Urothelium cell line (cell line): ENCODE data around the gene CRYBA4.

Experiments used
- DNase-seq: peaks from one replicate; pipeline ENCODE4 v3.0.0; 2011; ENCODE audit warnings: low spot score, mixed read lengths
- FAIRE-seq: peaks from 2 replicates; lab custom pipeline; 2011; peaks lifted over from hg19 to GRCh38; lab: Jason Lieb, UNC

Gene CRYBA4

DNA sequence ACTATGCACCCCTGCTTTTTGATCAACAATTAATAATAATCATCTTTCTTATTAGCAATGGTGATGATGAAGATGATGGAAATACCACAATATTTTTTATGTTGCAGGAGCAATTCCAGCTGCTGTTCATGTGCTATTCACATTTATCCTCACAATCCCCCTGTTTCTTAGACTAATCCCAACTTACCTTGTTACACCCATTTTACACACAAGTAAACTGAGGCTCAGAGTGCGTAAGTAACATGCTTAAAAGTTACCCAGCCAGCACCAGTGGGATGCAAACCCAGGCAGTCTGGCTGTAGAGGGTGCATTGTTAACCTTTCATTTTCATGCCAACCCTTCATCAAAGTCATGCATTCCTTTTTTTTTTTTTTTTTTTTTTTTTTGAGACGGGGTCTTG lies 1.6 kb upstream of the CRYBA4 start:
- DNase-seq (no peak), FAIRE-seq (no peak)

GRCh38 chr22:26623984-26624383 lies 2.2 kb downstream of the CRYBA4 start:
- DNase-seq (no peak), FAIRE-seq (no peak)

DNA sequence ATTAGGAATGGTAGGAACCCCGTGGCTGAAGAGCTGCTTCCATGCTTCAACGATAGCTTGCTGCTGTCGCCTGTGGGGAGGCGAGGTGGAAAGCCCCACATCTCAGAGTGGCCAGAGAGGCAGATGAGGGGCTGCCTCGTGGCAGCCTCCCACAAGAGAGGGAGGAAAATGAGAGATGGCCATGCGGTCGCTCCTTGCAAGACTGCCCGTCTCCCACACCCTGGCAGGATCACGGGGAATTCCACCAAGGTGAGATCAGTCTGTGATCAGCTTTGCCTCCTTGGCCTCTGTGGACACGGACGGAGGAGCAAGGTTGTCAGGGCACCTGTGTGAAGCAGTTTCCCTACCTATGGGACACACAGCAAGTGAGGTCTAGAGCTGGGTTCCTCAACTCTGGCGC lies 3.0 kb downstream of the CRYBA4 start:
- no peak for FAIRE-seq
- no peak for DNase-seq

DNA sequence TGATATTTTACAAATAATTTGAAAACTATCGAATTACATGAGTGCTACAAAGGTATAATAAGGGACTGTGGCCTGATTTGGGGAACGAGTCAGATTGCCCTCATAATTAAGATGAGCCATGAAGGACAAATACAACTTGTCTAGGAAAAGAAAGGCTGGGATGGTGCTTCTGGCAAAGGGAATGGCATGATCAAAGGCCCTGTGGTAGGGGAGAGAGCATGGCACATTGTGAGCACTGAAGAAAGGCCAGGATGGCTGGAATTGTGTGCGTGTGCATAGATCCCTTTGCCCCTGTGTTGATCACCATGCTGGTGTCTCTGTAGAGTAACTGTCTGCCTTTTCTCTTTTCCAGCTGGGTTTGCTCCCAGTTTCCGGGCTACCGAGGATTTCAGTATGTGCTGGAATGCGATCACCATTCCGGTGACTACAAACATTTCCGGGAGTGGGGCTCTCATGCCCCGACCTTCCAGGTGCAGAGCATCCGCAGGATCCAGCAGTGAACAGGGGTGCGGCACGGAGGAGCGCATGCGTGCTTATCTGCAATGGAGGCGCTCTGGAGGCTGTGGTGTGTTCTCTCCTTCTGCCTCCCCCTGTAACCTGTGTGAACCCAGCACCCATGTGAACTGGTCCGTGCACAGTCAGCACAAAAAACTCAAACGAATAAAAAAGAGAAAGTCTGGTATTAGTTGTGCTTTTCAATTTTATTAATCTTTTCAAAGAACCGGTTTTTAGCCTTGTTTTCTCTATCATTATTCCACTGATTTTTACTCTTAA lies 8.4 kb downstream of the CRYBA4 start:
- FAIRE-seq, result peak; percentile 69
- DNase-seq, result no peak

GRCh38 chr22:26631282-26631681 lies 9.5 kb downstream of the CRYBA4 start:
- DNase-seq, result no peak
- FAIRE-seq, result peak; percentile 90

- DNase-seq, result no peak
- FAIRE-seq, result peak; percentile 89
Observed at GRCh38 chr22:26632422-26633155, 10.8 kb downstream of the CRYBA4 start.

DNA sequence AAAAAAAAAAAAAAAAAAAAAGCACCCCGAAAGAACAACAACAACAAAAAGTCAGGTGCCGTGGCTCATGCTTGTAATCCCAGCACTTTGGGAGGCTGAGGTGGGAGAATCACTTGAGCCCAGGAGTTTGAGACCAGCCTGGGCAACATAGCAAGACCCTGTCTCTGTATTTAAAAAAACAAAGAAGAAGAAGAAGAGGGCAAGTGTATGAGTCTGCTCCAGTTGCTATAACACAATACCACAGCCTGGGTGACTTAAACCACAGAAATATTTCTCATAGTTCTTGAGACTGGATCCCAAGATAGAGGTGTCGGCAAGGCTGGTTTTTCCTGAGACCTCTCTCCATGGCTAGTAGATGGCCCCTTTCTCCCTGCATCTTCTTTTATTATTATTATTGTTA lies 12.4 kb downstream of the CRYBA4 start:
- DNase-seq, result no peak
- no peak for FAIRE-seq

DNA sequence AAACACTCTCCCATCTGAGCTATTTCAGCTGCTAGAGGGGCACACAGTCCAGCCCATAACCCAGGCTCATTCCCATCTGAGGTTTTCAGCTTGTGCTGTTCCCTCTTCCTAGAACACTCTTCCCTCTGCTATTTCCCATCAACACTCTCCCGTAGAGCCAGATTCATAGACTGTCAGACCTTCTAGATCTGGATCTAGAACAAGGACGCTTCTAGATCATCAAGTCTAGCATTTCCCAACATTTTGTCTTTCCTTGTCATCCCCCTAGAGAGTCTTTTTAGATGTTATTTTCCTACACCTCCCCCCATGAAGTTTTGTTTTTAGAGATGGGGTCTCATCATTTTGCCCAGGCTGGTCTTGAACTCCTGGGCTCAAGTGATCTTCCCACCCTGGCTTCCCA lies 13.4 kb downstream of the CRYBA4 start:
- FAIRE-seq (no peak), DNase-seq (no peak)

DNA sequence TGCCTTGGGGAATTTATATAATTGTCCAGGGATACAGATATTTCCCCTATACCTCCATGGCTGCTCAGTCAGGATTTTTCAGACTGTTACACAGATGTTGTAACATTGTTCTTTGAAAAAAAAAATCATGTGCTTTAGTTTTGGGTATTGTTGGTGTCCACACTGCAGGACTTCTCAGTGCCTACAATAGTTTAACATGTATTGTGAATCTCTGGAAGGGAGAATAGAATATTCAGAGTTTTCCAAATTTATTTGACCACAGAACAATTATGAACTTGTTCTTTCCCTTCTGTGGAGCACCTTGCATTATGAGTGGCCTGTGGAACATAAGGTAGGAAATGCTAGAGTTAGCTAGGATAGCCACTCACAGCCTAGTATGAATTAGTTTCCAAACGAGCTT lies 14.5 kb downstream of the CRYBA4 start:
- FAIRE-seq (no peak), DNase-seq (no peak)

DNA sequence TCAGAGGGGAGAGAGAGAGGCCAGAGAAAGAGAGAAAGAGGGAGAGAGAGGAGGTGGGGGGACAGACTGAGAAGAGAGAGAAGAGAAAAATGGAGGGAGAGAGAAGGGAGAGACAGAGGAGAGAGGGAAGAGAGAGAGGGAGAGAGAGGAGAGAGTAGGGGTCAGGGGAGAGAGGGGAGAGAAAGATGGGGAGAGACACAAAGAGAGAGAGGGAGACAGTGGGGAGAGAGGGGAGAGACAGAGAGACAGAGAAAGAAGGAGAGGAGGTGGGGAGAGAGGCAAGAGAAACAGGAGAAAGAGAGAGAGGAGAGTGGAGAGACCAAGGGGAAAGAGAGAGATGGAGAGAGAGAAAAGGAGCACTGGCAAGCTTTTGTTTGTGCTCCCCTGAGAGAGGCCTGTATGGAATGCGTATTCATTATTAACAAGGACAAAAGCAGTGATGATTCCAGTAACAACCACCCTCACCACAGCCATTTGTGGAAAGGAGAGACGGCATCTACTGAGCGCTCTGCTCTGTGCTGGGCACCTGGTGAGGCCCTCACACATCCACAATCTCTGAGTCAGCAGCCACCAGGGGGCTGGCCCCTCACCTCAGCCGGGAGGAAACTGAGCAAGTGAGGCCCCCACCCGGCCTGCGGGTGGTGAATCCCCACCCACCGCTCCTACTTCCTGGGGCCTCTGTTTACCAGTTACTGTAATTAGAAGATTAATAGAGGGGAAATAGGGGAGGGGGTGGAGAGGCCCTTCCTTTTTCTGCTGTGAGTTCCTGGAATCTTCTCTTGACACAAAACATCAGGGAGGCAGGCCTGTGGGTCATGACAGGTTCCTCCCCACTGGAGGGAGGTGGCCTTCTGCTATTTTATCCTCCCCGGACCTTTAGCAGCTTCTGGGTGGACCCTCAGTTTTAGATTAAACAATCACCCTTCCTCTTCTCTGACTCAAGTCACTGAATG lies 21.0 kb downstream of the CRYBA4 start:
- DNase-seq, result peak; percentile 69
- no peak for FAIRE-seq

- DNase-seq, result no peak
- peak; percentile 93 for FAIRE-seq
Observed at GRCh38 chr22:26643418-26644100, 21.8 kb downstream of the CRYBA4 start.

GRCh38 chr22:26646158-26646557 lies 24.4 kb downstream of the CRYBA4 start:
- DNase-seq (peak; percentile 87), FAIRE-seq (peak; percentile 100)

DNA sequence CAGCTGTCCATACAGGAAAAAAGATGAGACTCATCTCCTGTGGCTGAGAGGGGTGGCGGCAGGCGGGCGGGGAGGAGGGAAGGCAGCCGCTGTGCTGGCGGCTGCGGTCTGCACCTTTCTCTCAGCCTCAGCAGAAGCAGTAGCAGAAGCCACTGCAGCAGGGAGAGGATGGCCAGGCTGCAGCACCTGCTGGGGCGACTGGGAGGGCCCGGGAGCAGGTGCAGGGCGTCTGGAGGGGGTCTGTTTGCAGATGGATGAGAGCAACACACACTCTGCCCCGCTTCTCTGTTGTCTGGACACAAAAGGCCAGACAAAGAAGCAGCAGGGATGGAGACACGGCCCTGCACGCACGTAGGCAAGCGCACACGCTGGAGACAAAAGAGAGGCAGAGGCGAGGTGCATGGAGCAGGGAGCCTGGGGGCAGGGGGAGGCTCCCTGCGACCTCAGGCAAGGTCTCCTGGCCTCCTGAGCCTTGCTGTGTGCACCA lies 26.3 kb downstream of the CRYBA4 start:
- FAIRE-seq (no peak), DNase-seq (no peak)

GRCh38 chr22:26648528-26649388 lies 27.0 kb downstream of the CRYBA4 start:
- DNase-seq (no peak), FAIRE-seq (peak; percentile 87)

GRCh38 chr22:26650722-26651421 lies 29.1 kb downstream of the CRYBA4 start:
- FAIRE-seq (peak; percentile 23), DNase-seq (no peak)

- DNase-seq, result no peak
Observed at GRCh38 chr22:26651815-26652214, 30.1 kb downstream of the CRYBA4 start.

DNA sequence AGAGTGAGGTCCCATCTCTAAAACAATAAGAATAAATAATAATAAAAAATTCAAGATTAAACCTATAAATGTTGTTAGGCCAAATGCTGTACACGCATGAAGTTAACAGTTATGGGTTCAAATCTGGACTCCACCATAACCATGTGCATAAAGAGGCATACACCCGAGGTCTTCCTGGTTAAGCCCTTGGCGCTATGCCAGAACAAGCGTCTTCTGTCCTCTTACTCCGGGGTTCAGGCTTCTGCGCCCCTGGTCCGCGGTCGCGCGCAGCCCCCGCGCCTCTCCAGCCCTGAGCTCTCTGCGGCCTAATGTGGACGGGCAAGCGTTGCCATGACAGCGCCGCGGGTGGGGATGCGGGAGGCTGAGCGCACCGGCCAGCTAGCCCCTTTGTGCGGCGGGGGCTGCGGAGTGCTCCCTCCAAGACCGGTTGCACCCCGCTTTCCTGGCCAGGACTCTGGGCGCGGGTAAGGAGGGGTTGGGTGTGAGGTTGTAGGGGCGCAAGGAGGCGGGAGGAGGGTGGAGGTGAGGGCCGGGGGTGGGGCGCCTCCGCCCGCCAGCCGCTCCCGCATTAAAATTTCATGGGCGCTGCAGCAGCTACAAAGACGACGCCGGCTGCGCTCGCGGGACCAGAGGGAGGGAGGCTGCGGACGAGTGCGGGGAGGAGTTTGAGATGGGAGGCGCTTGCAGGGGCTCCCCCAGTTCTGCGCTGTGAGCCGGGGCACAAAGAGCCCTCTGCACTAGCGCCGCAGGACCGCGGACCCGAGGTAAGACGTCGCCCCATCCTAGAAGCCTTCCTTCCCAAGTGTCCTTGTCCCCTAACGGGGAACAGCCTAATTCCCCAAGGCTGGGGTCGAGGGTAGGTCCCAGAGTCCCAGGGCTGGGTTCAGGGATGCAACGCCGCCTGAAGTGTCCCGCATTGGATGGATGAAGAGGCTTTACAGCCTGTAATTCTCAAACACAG lies 35.4 kb downstream of the CRYBA4 start, which contains the start of gene MIAT:
TSS of gene MIAT (plus strand) at position 698 of the 961 bp plus-strand sequence.
- FAIRE-seq (no peak), DNase-seq (no peak)

More at GRCh38 chr22:26651815-26652214, 30.1 kb downstream of the CRYBA4 start:
- FAIRE-seq, result no peak

- FAIRE-seq, result no peak
Observed at GRCh38 chr22:26658161-26658560, 36.4 kb downstream of the CRYBA4 start.

More at GRCh38 chr22:26658161-26658560, 36.4 kb downstream of the CRYBA4 start:
- no peak for DNase-seq
